NCI-H1417 treated with DMSO at 0.1 percent for 48 hours (cell line): Measurements from ENCODE around the gene GLRX5.
"Not testable (repeated sequence)": the region's sequence is repeated elsewhere in the genome, so short reads cannot be mapped to it uniquely, and the experiment has no call there.

Source experiments
- DNase-seq: peaks from one replicate; lab custom pipeline; 2025; lab: John Stamatoyannopoulos, UW

The GLRX5 gene

DNA sequence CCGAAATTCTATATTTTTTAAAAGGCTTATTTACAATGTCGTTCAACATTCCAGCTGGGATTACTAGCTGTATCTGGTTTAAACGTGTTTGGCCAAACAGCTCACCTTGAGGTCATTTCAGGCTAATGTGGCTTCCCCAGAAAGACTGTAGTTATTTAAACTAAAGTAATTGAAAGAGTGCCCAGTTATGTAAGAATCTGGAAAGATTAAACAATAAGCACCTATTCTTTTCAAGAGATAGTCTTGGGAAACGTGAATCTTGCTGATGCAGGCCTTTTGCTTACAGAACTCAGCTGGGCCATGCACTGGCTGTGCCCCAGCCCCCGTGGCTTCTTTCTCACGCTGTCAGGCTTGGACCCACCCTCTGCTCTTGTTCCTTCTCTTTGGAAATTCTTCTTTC, 24.4 kb downstream of the GLRX5 start:
- DNase-seq: no peak

DNA sequence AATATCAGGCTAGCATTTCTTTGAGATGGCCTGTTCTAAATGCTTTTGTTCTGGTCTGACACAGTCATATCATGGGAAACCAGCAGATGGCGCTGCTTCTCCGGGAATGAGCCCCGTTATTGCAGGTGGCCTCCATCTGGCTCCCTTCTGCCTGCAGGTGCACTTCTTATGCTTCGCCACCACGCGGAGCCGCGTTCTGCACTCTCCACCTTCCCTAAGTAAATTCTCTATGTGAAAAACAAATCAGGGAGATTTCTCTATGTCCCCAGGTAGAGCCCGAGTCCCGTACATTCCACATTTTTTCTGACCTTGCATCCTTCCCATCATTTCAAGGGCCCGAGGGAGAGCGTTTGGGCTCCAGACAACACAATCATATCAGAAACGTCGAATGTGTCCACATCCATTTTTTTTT, 26.2 kb downstream of the GLRX5 start:
- peak; percentile 92 for DNase-seq

DNA sequence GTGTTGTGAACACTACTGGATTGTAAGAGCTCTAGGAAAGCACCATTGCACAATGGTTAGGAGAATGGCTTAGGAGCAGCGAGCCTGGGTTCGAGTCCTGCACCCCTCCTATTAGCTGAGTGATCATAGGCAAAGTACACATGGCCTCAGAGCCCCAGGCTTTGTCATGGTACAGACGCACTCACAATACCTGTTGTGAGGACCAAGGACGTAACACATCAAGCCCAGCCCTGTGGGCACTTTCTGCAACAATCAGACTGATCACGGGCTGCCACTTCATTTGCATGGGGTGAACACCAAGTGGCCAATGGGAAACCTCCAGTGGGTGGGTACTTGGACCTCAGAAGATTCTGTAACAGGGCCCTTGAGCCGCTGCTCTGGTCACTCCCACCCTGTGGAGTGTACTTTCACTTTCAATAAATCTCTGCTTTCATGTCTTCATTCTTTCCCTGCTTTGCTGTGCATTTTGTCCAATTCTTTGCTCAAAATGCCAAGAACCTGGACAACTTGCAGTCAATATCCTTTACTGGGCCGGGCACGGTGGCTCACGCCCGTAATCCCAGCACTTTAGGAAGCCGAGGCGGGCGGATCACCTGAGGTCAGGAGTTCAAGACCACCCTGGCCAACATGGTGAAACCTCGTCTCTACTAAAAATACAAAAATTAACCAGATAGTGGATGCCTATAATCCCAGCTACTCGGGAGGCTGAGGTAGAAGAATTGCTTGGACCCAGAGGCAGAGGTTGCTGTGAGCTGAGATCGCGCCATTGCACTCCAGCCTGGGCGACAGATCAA, 28.2 kb downstream of the GLRX5 start:
- no peak for DNase-seq

DNA sequence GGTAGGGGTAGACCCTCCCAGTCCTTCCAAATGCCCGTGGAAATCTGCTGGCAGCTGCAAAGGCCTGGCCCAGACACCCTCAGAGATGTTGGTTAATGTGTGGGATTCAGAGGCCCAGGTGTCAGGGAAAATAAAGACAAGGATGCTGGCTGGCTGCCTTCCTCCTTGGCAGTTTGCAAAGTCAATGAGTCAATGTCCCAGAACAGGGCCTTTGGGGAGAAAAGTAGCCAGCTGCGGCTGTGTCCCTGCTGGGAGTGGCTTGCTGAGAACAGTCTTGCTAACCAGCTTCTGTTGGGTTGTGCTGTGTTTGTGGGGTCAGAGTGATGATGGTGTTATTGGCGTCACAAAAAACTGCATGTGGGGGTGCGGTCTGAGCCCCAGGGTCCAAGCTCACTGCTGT, 29.2 kb downstream of the GLRX5 start:
- DNase-seq: no peak

DNA sequence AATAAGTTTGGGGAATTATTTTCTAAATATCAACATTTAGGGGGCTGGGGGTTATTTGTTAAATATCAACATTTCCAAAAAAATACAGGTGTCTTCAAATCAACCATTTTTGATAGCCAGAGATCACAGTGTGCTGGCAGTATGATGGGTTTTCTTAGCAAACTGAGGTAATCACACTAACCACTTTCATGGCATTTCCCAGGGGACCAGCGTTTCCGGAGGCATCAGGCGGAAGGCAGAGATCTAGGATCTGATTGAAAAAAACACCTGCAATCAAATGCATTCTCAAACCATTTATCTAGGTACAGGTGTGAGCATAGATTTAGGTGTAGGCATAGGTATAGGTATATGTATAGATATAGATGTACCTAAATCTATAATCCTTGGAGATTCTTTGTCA, 34.6 kb downstream of the GLRX5 start:
- DNase-seq: no peak

DNA sequence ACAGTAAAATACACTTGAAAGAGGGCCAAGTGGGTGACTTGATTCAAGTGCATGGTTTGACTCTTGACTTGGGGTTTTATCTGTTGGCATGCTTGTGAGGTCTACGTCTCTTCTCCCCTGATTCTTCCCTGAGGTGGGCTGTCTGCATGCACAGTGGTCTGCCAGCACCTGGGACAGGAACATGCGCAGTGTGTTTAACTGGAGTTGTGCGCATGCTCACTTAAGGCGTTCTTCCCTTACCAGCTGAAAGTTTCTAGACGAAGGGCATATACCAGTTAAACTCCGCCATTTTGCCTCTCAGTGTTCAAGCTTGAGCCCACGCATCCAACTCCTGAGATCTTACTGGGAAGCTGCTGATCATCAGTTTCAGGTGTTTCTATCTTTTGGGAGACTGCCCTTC, 38.5 kb downstream of the GLRX5 start:
- no peak for DNase-seq

DNA sequence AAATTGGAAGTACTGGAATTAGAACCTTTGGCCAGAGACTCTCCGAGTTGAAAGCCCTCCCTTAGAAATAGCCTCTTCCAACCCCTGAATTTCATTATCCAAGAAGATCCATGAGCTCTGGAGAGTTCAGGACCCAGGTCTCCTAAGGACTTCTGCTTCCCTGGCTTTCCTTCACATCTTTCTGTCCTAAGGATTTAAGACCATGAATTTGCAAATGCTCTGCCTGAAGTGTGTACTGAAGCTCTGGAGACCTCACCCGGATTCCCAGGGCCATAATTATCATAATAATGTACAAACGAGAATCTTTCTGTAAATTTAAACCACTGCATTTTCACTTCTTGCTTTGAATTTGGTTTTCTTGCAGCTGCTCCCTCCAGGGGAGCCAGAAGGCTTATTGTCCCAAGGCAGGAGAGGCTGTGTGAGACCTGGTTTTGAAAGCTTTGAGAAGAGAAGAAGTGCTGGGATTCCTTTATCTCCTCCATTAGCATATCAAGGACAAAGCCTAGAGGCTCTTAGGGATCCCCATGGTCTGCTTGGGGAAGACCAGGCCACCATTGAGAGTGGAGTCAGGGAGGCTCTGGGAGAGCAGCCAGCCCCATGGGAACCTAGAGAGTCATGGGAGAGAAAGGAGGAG, 41.1 kb downstream of the GLRX5 start:
- no peak for DNase-seq

DNA sequence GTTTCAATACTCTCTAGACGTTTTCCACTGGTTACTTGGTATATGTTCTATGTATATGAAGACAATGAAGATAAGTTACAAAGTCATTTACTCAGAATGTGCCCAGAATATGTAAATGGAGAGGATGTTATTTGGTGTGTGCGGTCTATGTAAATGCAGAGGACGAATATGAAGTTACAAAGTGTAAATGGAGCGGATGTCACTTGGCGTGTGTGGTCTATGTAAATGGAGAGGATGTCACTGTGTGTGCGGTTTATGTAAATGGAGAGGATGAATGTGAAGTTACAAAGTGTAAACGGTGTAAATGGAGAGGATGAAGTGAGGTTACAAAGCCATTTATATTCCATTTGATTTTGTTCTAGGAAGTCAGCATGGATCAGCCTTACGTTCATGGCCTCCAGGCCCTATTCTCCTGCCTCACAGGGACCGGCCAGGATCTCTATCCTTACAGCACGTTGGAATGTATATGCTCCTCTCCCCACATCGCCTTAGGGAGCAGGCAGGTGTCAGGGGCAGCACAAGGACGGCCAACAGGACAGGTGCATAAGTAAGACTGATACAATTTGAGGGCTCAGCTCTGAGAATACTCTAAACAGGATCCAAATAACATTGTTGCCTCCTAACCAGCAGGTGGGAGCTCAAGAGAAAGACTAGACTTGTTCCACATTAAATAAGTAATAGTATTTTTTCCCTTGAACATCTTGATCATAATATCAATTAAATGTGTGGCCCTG, 42.4 kb downstream of the GLRX5 start:
- DNase-seq: no peak

DNA sequence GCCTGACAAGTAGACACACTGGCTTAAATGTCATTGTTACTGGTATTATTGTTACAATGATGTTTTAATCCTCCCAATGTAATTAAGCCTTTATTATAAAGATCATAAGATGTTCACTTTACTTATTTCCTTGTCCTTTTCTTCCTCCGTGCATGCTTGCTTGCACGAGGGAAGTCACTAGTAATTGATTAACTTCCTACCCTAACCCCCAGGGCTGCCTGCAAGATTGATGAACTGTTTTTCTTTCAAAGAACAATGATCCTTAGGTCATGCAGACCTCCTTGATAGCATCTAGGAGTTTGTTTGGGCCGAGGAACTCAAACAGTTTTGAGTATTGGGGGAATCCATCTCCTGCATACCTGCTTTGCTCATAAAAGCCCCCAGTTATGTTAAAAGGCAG, 43.0 kb downstream of the GLRX5 start:
- no peak for DNase-seq

DNA sequence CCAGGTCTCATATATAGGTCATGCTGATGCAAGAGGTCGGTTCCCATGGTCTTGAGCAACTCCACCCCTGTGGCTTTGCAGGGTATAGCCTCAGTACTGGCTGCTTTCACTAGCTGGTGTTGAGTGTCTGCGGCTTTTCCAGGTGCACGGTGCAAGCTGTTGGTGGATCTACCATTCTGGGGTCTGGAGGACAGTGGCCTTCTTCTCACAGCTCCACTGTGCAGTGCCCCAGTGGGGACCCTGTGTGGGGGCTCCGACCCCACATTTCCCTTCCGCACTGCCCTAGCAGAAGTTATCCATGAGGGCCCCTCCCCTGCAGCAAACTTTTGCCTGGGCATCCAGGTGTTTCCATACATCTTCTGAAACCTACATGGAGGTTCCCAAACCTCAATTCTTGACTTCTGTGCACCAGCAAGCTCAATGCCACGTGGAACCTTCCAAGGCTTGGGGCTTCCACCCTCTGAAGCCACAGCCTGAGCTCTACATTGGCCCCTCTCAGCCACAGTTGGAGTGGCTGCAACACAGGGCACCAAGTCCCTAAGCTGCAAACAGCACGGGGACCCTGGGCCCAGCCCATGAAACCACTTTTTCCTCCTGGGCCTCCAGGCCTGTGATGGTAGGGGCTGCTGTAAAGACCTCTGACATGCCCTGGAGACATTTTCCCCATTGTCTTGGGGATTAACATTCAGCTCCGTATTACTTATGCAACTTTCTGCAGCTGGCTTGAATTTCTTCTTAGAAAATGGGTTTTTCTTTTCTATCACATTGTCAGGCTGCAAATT, 49.2 kb downstream of the GLRX5 start:
- not testable (repeated sequence) for DNase-seq

DNA sequence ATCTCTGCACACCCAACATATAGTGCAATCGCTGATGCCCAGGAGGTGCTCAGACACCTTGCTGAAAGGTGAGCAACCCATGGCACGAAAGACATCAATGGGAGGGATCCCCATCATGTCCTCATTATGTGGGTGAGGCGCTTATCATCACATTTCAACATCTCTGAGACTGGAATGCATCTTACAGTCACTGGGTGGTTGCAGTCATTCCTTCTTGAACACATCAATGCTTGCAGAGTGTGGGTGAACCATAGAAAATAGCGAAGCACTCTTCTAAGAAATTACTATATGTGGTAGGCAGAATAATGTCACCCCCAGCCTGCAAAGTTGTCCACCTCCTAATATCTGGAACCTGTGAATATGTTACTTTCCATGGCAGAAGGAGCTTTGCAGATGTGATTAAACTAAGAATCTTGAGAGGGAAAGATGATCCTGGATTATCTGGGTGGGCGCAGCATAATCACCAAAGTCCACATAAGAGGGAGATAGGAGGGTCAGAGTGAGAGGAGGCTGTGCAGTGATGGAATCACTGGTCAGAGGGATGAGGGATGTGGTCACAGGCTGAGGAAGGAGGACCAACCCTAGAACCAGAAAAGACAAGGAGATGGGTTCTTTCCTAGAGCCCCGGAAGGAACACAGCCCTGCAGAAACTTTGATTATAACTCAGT, 51.2 kb downstream of the GLRX5 start:
- no peak for DNase-seq

DNA sequence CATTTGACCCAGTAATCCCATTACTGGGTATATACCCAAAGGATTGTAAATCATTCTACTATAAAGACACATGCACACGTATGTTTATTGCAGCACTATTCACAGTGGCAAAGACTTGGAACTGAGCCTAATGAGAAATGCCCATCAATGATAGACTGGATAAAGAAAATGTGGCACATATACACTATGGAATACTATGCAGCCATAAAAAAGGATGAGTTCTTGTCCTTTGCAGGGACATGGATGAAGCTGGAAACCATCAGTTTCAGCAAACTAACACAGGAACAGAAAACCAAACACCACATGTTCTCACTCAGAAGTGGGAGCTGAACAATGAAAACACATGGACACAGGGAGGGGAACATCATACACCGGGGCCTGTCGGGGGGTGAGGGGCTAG, 56.3 kb downstream of the GLRX5 start:
- not testable (repeated sequence) for DNase-seq
